GM20000 (cell line): ENCODE data around the gene NAA40.
A peak's percentile ranks its signal among the peaks of the same experiment; 100 is the strongest.

Experiments used
- DNase-seq: peaks from one replicate; pipeline ENCODE4 v3.0.0; 2012; ENCODE audit warnings: low spot score
- CTCF ChIP-seq: IDR thresholded peaks from 2 replicates; pipeline ENCODE4 v1.5.1; 2012; ENCODE audit warnings: mild to moderate bottlenecking, control low read depth; ENCODE audit errors: extremely low read depth, missing control alignments

NAA40 gene

GRCh38 chr11:63929616-63930015, 9.2 kb upstream of the NAA40 start:
- no peak for TF ChIP-seq CTCF

GRCh38 chr11:63931045-63931444, 7.8 kb upstream of the NAA40 start:
- no peak for TF ChIP-seq CTCF

More at GRCh38 chr11:63929616-63930015, 9.2 kb upstream of the NAA40 start:
- no peak for DNase-seq

GRCh38 chr11:63931876-63932275, 6.9 kb upstream of the NAA40 start:
- no peak for DNase-seq
- TF ChIP-seq CTCF: no peak

More at GRCh38 chr11:63931045-63931444, 7.8 kb upstream of the NAA40 start:
- DNase-seq: no peak

DNA sequence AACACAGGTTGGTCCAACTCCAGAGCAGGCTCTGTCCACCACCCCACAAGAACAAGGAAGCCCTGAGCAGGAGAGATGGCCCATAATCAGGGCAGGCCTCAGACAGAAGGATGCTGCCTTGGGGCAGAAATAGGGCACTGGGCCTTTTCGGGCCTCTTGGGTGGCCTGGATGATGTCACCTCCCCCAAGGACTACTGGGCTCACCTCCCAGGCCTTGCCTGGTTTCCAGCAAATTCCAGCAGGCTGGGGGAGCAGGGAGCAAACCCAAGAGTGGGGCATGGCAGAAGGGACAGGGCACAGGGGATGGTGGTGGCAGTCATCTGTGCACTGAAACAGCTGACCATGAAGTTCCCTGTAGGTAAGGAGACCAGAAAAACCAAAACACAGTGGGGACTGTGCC, 5.3 kb upstream of the NAA40 start:
- no peak for DNase-seq
- no peak for TF ChIP-seq CTCF

DNA sequence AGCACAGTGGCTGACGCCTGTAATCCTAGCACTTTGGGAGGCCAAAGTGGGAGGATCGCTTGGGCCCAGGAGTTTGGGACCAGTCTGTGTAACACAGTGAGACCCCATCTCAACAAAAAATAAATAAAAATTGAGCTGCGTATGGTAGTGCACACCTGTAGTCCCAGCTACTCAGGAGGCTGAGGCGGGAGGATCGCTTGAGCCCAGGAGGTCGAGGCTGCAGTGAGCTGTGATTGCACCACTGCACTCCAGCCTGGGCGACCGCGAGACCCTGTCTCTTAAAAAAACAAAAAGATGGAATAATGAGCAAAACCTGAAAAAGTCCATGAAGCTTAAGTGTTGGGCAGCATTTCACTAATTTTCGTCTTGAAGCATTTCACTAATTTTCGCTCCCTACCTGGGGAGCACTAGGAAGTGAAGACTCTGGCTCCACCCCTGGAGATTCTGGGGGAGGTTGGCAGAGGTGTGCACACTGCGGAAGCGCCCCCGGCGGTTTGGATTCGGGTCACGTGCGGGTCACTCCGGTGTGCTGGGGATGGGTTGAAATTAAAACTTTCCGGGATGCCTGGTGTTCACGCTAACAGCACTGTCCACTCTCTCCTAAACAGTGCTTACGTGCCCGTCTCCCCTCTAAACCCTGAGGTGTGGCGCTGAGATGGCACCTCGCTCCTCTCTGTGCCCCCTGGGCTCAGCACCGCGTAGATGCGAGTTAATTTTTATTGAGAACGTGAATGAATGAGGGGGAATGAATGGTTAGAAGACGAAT, 906 bp upstream of the NAA40 start:
- TF ChIP-seq CTCF: no peak
- DNase-seq: peak; percentile 36

DNA sequence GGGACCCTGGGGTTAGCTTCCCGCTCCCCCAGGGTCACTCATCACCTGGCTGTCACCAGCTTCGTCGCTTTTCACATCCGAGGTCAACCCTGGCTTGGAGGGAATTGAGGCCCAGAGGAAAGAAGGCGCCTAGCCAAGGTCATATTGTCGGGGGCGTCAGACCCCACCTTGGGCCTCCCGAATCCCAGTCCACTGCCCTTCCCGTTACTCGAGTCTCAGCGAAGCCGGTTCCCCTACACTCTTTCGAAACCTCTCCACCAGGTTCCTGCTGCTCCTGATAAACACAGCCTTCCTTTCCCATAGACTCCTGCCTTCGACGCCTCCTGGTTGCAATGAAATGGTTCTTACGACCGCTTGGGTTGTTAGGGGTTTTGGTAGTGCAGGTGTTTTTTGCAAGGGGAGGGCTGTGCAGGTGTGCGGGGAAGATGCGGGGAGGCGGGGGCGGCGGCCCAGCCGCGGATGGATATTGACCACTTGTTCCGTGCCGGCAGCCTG, 642 bp downstream of the NAA40 start:
- no peak for DNase-seq
- TF ChIP-seq CTCF: no peak

DNA sequence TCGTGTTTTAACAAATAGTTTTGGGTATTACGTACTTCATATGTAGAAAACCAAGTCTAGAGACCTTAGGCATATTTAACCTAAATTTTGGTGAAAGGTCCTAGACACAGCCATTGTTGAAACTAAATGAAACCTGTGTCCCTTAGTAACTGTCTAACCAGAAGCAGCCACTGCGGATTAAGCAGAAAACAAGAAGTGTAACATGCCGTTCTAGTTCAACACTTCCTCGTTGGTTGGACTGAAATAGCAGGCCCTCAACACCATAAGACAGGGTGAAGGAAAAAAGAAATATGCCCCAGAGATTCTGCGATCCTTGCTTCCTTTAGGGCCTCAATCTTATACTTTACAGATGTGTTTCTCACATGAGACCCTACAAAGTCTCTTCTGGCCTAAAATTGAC, 2.0 kb downstream of the NAA40 start:
- no peak for TF ChIP-seq CTCF
- no peak for DNase-seq
